GM18498 (cell line): ENCODE data around the gene PLA2G4F.

Source experiments
- ATAC-seq: cut with Tn5 transposase; IDR thresholded peaks from one replicate; pipeline ENCODE4 v1.9.1; 2021; ENCODE audit warnings: mild to moderate bottlenecking, moderate library complexity; ENCODE audit not compliant: unreplicated experiment

PLA2G4F gene

GRCh38 chr15:42156243-42156922, at the start of gene PLA2G4F:
PLA2G4F (minus strand) TSS chr15:42156636; CDS start chr15:42156549, 87 bp downstream.
- ATAC-seq = no peak

DNA sequence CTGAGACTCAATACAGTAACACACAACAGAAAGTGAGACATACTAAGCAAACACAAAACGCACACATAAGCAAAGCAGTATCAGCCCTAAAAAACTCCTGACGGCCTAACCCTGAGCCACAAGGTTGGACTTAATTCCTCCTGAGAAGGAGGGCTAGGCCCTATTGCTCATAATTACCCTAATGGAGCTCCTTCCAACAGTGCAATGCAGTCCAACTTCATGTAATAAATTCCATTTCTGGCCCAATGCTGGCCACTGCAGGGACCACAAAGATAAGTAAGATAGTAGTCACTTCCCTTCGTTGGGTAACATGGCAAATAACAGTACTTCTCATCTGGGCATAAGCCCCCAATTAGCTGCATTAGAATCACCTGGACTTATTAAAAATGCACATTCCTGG, 47.5 kb upstream of the PLA2G4F start:
- no peak for ATAC-seq

GRCh38 chr15:42202653-42203052, 46.2 kb upstream of the PLA2G4F start:
- ATAC-seq = no peak

DNA sequence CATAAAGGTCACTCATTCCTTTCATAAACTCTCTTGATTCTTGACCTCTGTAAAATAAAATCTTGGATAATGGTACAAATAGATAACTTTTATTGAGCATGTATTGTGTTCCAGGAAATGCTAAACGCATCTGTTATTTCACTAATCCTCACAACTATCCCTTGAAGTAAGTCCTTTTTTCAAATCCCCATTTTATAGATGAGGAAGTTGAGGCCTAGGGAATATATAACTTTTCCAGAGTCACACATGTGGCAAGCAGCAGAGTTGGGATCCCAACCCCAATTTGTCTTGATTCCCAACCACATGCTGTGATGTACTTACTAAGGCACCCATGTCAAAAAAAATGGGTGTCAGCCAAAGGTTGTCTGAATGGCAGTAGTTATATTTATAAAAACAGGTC, 45.4 kb upstream of the PLA2G4F start:
- ATAC-seq = no peak

DNA sequence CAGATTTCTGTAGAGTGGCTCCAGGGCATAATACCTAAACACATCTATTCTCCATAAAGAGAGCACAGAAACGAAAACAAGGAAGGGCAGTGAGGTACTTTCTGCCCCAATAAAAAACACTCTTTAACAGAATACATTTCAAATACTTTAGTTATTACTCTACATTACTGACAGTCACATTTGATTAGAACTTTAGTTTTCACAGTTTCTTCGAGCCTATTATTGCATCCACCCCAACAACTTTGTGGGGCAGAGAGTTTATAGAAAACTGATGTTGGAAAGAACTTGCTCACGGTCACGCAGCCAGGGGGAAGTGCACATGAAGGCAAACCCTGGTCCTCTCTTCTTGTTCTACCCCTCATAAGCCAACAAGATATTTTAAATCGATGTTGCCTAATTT, 42.7 kb upstream of the PLA2G4F start:
- ATAC-seq = no peak

DNA sequence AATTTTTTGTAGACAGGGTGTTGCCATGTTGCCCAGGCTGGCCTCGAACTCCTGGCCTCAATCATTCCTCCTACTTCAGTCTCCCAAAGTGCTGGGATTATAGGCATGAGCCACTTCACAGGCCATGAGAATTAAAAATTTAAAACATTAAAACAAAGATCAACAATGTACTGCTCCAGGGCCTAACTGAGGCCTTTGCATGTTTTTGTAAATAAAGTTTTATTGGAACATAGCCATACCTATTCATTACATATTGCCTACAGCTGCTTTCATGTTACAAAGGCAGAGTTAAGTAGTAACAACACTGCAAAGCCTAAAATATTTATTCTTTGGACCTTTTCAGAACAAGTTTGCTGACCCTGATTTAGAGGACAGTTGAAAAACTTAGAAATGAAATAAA, 42.1 kb upstream of the PLA2G4F start:
- ATAC-seq = no peak

- ATAC-seq = no peak
Measured at GRCh38 chr15:42194513-42194912, 38.1 kb upstream of the PLA2G4F start.

DNA sequence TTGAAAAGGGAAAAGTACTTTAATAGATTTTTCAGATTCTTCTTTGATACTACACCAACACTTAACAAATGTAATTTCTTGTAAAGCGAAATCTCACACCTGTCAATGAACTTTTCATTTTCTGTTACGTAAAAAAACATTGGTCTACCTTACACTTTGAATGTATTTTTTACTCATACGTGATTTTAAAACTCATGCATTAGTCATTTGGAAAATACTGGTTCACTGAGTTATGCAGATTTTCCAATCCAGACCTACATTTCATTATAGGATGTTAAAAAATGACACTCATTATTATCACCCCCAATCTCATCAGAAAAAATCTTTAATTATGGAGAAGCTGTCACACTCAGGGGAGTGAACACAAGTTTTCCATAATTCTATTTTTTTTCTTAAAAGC, 36.9 kb upstream of the PLA2G4F start:
- no peak for ATAC-seq

DNA sequence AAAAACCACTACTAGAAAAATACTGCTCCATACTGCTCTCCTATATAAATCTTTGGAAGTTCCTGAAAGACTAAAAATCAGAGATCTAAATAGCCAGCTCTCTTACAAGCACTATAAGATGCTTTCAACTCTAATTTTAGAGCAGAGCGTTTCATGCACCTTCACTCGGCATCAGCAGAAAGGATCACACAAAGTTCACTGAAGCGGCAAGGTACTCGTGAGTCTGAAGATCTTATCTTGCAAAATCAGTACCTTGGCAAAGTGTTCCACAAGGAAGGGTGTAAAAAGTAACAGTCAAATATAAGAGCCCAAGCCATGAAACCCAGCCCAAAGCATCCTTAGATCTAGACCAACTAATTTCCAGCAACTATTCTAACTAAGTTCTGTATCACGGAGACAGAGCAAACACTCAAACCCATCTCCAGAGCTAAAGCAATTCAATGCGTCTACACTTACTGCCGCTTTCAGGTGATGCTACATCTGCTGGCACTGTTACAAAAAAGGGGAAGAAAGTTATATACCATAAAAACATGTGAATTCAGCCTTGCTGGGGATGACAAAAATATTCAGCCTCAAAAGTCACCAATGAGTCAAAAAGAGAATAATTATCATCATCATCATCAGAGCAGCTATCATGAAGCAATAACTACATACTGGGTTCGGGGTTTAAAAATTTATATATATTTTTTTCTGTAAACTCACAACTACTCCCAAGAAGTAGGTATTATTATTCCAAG, 35.3 kb upstream of the PLA2G4F start:
- no peak for ATAC-seq

- no peak for ATAC-seq
Measured at GRCh38 chr15:42190370-42190769, 33.9 kb upstream of the PLA2G4F start.

GRCh38 chr15:42185801-42186200, 29.4 kb upstream of the PLA2G4F start:
- ATAC-seq = no peak

DNA sequence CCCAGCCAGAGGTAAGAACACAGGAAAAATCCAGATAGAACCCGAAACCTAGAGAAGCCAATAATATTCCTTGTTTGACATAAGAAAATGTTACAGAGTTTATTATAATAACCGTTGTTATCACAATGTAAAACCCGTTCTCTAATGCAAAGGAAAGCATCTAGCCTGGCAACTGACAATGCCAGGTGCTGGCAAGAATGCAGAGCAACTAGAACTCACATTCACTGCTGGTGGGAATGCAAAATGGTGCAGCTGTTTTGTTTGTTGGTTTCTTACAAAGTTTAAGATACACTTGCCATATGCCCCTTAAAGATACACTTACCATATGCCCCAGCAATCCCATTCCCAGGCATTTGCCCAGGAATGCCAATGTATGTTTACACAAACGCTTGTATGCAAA, 28.3 kb upstream of the PLA2G4F start:
- ATAC-seq = no peak

DNA sequence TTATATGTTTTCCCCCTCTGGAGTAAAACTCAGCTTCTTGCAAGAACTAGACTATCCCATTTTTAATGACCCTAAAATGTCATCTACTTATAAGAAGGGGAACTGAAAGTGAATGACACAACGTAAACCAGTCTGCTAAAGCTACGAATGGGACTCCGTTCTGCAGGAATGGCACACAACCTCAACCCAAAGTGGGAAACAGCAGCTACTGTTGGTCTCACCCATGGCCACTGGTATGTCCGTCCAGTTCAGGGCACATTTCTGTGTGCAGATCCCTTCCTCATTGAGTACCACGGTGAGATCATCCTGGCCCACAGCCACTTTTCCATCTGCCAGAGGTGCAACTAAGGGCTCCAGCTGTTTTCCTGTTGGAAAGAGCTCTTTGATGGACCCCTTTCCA, 27.9 kb upstream of the PLA2G4F start:
- ATAC-seq = no peak

DNA sequence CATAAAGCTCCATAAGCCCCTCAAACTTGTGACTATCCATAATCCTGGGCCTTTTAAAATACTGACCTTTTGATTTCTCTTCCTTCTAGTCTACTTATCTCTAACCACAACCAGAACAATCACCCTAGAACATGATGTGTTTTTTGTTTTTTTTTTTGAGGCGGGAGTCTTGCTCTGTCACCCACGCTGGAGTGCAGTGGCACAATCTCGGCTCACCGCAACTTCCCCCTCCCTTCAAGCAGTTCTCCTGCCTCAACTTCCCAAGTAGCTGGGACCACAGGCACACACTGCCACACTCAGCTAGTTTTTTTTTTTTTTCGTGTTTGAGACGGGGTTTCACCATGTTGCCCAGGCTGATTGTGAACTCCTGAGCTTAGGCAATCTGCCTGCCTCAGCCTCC, 26.5 kb upstream of the PLA2G4F start:
- ATAC-seq = no peak

DNA sequence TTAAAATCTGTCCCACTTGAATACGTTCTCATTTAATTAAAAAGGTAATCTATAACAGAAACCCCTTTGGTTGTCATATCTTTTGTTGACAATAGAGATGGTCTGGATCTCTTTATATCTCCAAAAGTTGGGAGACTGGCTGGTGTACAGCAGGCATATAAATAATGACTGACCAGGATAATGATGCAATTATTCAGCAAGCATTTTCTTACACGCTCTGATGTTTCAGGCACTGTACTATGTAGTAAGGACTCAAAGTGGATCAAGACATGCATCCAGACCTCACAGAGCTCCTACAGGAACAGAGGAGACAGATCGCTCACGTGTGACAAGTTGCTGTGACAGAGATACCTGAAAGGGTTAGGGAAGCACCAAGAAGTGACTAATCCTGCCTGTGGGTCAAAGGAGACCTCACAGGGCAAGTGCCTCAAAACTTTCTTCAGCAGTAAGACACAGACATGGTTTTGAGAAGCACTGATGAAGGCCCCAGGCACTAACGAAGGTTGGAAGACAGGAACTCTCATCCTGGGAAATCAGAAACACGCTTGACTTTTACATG, 26.0 kb upstream of the PLA2G4F start:
- no peak for ATAC-seq

- ATAC-seq = no peak
Measured at GRCh38 chr15:42178056-42178455, 21.6 kb upstream of the PLA2G4F start.

DNA sequence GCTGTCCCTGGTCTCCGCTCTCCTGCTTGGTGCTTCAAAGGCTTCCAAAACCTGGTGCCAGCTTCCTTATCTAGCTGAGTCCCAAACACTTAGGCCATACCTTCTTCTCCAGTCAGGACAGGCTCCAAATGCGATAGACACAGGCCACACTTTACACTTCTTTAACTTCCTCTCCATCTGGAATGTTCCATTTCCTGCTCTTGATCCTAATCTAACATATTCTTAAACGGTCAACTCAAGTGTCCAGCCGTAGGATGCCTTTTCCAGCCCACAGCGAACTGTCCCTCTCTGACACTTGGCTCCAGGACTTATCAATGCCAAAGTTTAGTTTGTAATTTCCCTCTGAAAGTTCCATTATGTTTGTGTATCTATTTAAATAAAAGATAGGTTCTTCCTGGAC, 19.2 kb upstream of the PLA2G4F start:
- no peak for ATAC-seq

GRCh38 chr15:42172475-42172874, 16.0 kb upstream of the PLA2G4F start:
- no peak for ATAC-seq

DNA sequence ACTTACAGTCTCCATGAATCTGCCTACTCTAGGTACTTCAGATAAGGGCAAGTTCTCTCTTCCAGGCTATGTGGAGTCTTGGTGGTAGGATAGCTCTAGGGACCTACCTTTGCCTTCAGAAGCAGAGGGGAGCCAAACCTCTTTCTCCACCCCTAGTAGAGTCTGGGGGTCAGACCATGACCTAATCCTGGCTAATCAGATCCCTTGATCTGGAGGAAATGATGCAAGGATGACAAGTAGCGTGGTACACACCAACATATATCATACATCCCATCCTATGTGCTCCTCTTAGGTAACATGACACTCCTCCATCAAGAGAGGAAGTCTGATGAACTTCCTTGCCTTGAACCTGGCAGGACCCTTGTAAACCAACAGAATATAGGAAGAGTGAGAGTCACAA, 15.4 kb upstream of the PLA2G4F start:
- no peak for ATAC-seq

DNA sequence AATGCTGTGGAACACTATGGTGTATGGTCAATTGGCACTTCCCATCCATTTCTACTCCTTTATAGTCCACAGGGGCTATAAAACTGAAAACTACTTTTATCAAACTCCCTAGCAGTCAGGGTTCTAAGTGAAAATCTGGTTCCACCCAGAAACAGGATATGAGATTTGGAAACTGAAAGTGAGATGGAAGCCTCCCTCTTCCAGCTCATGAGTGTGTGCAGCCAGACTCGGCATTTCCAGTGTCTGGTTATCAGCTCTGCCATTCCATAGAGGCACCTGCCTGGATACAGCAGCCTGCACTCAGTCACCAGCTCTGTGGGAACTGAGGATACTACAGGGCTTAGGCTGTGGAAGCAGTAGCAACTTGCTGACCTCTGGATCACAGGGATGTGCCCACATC, 14.7 kb upstream of the PLA2G4F start:
- ATAC-seq = no peak

- ATAC-seq = no peak
Measured at GRCh38 chr15:42166225-42166940, 9.9 kb upstream of the PLA2G4F start.

DNA sequence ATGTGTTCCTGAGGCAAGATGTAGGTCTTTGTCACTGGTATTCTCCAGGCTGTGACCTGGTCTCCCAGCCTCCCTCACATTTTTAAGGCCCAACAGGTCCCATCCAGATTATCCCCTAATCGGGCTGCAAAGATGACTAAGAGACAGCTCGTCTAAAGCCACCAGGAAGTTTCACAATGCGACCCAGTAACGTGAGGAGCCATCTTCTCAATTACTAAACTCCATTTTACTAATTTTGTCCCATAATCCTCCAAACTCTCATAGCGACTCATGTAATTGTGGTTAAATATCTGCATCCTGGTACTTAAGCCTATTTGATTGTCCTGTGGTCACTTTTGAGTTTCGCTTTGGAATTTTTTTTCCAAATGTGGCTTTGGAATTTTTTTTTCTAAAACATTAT, 8.7 kb upstream of the PLA2G4F start:
- no peak for ATAC-seq
